ENCODE results near the gene ASB5. TPM values are rescaled to one million over a fixed set of nuclear protein-coding genes. Genes with fewer than 3 reads are reported as not detected.

ASB5 gene
- total and polyA plus RNA-seq, 2 donors (not counting 1 experiment from before 2014, with no cell fraction given), result not detected

GRCh38 chr4:176306837-176307665, 38.0 kb upstream of the ASB5 start:
- Mint-ChIP-seq H3K27me3 (peaks cover 31% of the 10 kb centered on the region), H3K4me3 (no peak overlapping the region), H3K27ac (no peak overlapping the region), H3K9me3 (ENCODE audit: insufficient read depth) (no peaks in the 10 kb centered on the region), H3K4me1 (peaks cover 5% of the 10 kb centered on the region)
- Histone ChIP-seq H3K9ac (ENCODE audit: low read length) (no peak overlapping the region), H3K36me3 (replicated peaks in 1 of 2; ENCODE audit: control extremely low read depth in 1 of 2, control insufficient read depth in 1 of 2, extremely low read depth in 1 of 2, insufficient read depth in 2 of 2, low read length in 1 of 2) (no peaks in the 10 kb centered on the region), H3K9me3 (ENCODE audit: control extremely low read depth in 1 of 3, control insufficient read depth in 2 of 3, insufficient read depth in 1 of 3, low read length in 2 of 3) (no peaks in the 10 kb centered on the region), H2AFZ (ENCODE audit: insufficient read depth, low read depth, low read length, poor library complexity, severe bottlenecking) (no peak overlapping the region), H3K27me3 (replicated peaks in 1 of 4; ENCODE audit: control extremely low read depth in 1 of 4, control insufficient read depth in 3 of 4, insufficient read depth in 4 of 4, low read length in 3 of 4) (peaks cover 0 to 13% (median 2%) of the 10 kb centered on the region in 4 experiments), H3K4me2 (replicated peaks; ENCODE audit: low read depth, low read length, poor library complexity, severe bottlenecking) (no peak overlapping the region), H4K20me1 (ENCODE audit: control insufficient read depth, insufficient read depth, low read length, poor library complexity, severe bottlenecking) (no peaks in the 10 kb centered on the region), H3K4me1 (ENCODE audit: control insufficient read depth in 2 of 2, insufficient read depth in 2 of 2, low read length in 2 of 2) (no peaks in the 10 kb centered on the region), H3K27ac (ENCODE audit: low read length in 2 of 2) (no peak overlapping the region), H3K79me2 (ENCODE audit: control insufficient read depth, insufficient read depth, low read length) (no peaks in the 10 kb centered on the region), H3K4me3 (ENCODE audit: control extremely low read depth in 1 of 5, extremely low read depth in 1 of 5, insufficient read depth in 1 of 5, low read depth in 2 of 5, low read length in 4 of 5) (no peak overlapping the region)
- ChIA-PET CTCF (no interaction called here), POLR2A (no interaction called here)
- WGBS (ENCODE audit: insufficient coverage), result 90% methylated on average over 3 of the region's 6 CpGs
- intact Hi-C loops (cut with micrococcal nuclease), result no loop called here
- no peak for TF ChIP-seq EZH2 (IDR thresholded peaks at IDR 0.05; ENCODE audit: borderline replicate concordance, insufficient read depth, low read depth, low read length, poor library complexity, severe bottlenecking)
- TF ChIP-seq CTCF (IDR thresholded peaks at IDR 0.05), result no peak
- DNase-seq, result no peak
- ATAC-seq (ENCODE audit: low read depth), result no peak

- H3K36me3 ChIP-seq (replicated peaks in 1 of 2; ENCODE audit: control extremely low read depth in 1 of 2, control insufficient read depth in 1 of 2, extremely low read depth in 1 of 2, insufficient read depth in 2 of 2, low read length in 1 of 2), result no peaks in the 10 kb centered on the region
- no CpG with 5 or more reads among the region's 1 CpG for WGBS (ENCODE audit: insufficient coverage)
- H3K9me3 ChIP-seq (ENCODE audit: control extremely low read depth in 1 of 3, control insufficient read depth in 2 of 3, insufficient read depth in 1 of 3, low read length in 2 of 3), result no peaks in the 10 kb centered on the region
- DNase-seq (no peak), ATAC-seq (ENCODE audit: low read depth) (no peak)
- no peaks in the 10 kb centered on the region for H3K79me2 ChIP-seq (ENCODE audit: control insufficient read depth, insufficient read depth, low read length)
- no peak overlapping the region for H3K4me3 ChIP-seq (ENCODE audit: control extremely low read depth in 1 of 5, extremely low read depth in 1 of 5, insufficient read depth in 1 of 5, low read depth in 2 of 5, low read length in 4 of 5)
- H3K4me1 ChIP-seq (ENCODE audit: control insufficient read depth in 2 of 2, insufficient read depth in 2 of 2, low read length in 2 of 2), result no peaks in the 10 kb centered on the region
- H2AFZ ChIP-seq (ENCODE audit: insufficient read depth, low read depth, low read length, poor library complexity, severe bottlenecking), result no peak overlapping the region
- no peak overlapping the region for H3K4me2 ChIP-seq (replicated peaks; ENCODE audit: low read depth, low read length, poor library complexity, severe bottlenecking)
- Mint-ChIP-seq H3K4me1 (peaks cover 2% of the 10 kb centered on the region), H3K9me3 (ENCODE audit: insufficient read depth) (no peaks in the 10 kb centered on the region), H3K4me3 (no peak overlapping the region), H3K27ac (no peak overlapping the region), H3K27me3 (peaks cover 26% of the 10 kb centered on the region)
- H4K20me1 ChIP-seq (ENCODE audit: control insufficient read depth, insufficient read depth, low read length, poor library complexity, severe bottlenecking), result no peaks in the 10 kb centered on the region
- CTCF ChIA-PET, result no interaction called here
- TF ChIP-seq EZH2 (IDR thresholded peaks at IDR 0.05; ENCODE audit: borderline replicate concordance, insufficient read depth, low read depth, low read length, poor library complexity, severe bottlenecking) (no peak), CTCF (IDR thresholded peaks at IDR 0.05) (no peak)
- intact Hi-C loops (cut with micrococcal nuclease), result no loop called here
- POLR2A ChIA-PET, result no interaction called here
- H3K9ac ChIP-seq (ENCODE audit: low read length), result no peak overlapping the region
- no peak overlapping the region for H3K27ac ChIP-seq (ENCODE audit: low read length in 2 of 2)
- H3K27me3 ChIP-seq (replicated peaks in 1 of 4; ENCODE audit: control extremely low read depth in 1 of 4, control insufficient read depth in 3 of 4, insufficient read depth in 4 of 4, low read length in 3 of 4), result peaks cover 0 to 13% (median 4%) of the 10 kb centered on the region in 4 experiments
Measured at GRCh38 chr4:176303938-176304337, 34.9 kb upstream of the ASB5 start.
